GM23338 (cell line): ENCODE data around the gene DNAH10. TPM values are rescaled to one million over a fixed set of nuclear protein-coding genes. Genes with fewer than 3 reads are reported as not detected.

Experiments
- EZH2 ChIP-seq: fragments of 200-600 bp; sonication (generic); IDR thresholded peaks from one replicate; pipeline ENCODE4 v1.8.0; 2017; ENCODE audit warnings: antibody characterized with exemption, mild to moderate bottlenecking, low read depth; ENCODE audit not compliant: unreplicated experiment
- JUNB ChIP-seq: IDR thresholded peaks from one replicate; pipeline ENCODE4 v1.6.1; 2016; ENCODE audit warnings: antibody characterized with exemption; ENCODE audit not compliant: unreplicated experiment
- ZNF114 ChIP-seq: fragments of 250-450 bp; sonication (Bioruptor Pico); IDR thresholded peaks from 2 replicates; pipeline ENCODE4 v1.5.0; 2020; ENCODE audit warnings: mild to moderate bottlenecking, moderate library complexity
- ZNF331 ChIP-seq: fragments of 250-450 bp; sonication (Bioruptor Pico); IDR thresholded peaks from 2 replicates; pipeline ENCODE4 v1.5.0; 2020; ENCODE audit warnings: low read depth, mild to moderate bottlenecking, moderate library complexity
- polyA plus RNA-seq: library from polyadenylated mRNA; unstranded; fragments of >200 nt; fragmentation: Nextera tagmentation; extraction: Ambion mirVana; gene quantifications from 2 replicates; pipeline ENCODE4 v1.2.1, GENCODE V29; 2016
- total RNA-seq: library from RNA; depleted of rRNA; stranded (reverse); fragments of >200 nt; shearing (Covaris generic); gene quantifications from 2 replicates; pipeline ENCODE4 v1.2.3, GENCODE V29; 2014
- TF ChIP-seq, protein P1 (sequence below): fragments of 250-450 bp; sonication (Bioruptor Pico); IDR thresholded peaks from 2 replicates; pipeline ENCODE4 v1.5.0; 2020; ENCODE audit warnings: mild to moderate bottlenecking, moderate library complexity
- TF ChIP-seq, protein P2 (sequence below), 2 experiments: fragments of 200-600 bp in 1 of 2; sonication (generic) in 1 of 2; conservative IDR thresholded peaks; 2 replicates each; pipeline versions ENCODE4 v1.5.1 to v1.6.1; 2016 to 2017; ENCODE audit warnings: antibody characterized with exemption in 2 of 2, low read depth in 2 of 2, mild to moderate bottlenecking in 2 of 2, moderate library complexity in 1 of 2

Gene DNAH10
- total and polyA plus RNA-seq, 2 experiments from 2014 or later = 0.03 TPM

DNA sequence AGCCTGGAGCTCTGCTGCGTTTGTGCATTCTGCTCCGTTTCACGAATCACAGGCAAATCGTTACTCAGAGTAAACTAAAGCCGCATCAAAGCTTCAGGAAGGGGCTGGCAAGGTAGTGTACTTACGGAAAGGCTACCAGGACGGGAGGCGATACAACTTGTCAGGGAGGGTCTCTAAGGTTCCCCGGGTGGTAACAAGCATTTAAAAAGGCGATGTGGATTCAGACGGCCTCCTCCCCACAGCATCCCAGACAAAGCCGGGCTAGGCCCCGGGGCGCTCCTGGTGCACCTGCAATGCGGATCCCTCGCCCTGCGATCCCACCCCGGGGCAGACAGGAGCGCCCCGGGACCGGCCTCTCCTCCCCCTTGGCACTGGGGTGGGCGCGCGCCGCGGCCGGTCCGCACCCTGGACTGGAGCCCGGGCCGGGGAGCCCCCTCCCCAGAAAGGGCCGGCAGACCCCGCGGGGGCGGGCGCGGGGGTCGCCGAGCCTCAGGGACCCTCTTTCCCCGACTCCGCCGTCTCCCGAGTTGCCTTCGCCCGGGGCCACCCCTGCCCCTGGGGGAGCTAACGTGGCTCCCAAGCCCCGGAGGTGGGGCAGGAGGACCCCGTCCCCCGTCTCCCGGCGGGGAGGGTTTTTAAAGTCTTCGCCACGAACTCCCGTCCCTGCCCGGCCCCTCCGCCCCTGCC, 209.8 kb downstream of the DNAH10 start (continued):
- TF ChIP-seq, protein P1, sequence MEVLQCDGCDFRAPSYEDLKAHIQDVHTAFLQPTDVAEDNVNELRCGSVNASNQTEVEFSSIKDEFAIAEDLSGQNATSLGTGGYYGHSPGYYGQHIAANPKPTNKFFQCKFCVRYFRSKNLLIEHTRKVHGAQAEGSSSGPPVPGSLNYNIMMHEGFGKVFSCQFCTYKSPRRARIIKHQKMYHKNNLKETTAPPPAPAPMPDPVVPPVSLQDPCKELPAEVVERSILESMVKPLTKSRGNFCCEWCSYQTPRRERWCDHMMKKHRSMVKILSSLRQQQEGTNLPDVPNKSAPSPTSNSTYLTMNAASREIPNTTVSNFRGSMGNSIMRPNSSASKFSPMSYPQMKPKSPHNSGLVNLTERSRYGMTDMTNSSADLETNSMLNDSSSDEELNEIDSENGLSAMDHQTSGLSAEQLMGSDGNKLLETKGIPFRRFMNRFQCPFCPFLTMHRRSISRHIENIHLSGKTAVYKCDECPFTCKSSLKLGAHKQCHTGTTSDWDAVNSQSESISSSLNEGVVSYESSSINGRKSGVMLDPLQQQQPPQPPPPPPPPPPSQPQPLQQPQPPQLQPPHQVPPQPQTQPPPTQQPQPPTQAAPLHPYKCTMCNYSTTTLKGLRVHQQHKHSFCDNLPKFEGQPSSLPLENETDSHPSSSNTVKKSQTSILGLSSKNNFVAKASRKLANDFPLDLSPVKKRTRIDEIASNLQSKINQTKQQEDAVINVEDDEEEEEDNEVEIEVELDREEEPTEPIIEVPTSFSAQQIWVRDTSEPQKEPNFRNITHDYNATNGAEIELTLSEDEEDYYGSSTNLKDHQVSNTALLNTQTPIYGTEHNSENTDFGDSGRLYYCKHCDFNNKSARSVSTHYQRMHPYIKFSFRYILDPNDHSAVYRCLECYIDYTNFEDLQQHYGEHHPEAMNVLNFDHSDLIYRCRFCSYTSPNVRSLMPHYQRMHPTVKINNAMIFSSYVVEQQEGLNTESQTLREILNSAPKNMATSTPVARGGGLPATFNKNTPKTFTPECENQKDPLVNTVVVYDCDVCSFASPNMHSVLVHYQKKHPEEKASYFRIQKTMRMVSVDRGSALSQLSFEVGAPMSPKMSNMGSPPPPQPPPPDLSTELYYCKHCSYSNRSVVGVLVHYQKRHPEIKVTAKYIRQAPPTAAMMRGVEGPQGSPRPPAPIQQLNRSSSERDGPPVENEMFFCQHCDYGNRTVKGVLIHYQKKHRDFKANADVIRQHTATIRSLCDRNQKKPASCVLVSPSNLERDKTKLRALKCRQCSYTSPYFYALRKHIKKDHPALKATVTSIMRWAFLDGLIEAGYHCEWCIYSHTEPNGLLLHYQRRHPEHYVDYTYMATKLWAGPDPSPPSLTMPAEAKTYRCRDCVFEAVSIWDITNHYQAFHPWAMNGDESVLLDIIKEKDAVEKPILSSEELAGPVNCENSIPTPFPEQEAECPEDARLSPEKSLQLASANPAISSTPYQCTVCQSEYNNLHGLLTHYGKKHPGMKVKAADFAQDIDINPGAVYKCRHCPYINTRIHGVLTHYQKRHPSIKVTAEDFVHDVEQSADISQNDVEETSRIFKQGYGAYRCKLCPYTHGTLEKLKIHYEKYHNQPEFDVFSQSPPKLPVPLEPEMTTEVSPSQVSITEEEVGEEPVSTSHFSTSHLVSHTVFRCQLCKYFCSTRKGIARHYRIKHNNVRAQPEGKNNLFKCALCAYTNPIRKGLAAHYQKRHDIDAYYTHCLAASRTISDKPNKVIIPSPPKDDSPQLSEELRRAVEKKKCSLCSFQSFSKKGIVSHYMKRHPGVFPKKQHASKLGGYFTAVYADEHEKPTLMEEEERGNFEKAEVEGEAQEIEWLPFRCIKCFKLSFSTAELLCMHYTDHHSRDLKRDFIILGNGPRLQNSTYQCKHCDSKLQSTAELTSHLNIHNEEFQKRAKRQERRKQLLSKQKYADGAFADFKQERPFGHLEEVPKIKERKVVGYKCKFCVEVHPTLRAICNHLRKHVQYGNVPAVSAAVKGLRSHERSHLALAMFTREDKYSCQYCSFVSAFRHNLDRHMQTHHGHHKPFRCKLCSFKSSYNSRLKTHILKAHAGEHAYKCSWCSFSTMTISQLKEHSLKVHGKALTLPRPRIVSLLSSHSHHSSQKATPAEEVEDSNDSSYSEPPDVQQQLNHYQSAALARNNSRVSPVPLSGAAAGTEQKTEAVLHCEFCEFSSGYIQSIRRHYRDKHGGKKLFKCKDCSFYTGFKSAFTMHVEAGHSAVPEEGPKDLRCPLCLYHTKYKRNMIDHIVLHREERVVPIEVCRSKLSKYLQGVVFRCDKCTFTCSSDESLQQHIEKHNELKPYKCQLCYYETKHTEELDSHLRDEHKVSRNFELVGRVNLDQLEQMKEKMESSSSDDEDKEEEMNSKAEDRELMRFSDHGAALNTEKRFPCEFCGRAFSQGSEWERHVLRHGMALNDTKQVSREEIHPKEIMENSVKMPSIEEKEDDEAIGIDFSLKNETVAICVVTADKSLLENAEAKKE = no peak
- no peak for TF ChIP-seq EZH2
- no peak for TF ChIP-seq ZNF331
- no peak for TF ChIP-seq ZNF114 (CRISPR knock-in tag)
- TF ChIP-seq JUNB = no peak
- TF ChIP-seq, protein P2, sequence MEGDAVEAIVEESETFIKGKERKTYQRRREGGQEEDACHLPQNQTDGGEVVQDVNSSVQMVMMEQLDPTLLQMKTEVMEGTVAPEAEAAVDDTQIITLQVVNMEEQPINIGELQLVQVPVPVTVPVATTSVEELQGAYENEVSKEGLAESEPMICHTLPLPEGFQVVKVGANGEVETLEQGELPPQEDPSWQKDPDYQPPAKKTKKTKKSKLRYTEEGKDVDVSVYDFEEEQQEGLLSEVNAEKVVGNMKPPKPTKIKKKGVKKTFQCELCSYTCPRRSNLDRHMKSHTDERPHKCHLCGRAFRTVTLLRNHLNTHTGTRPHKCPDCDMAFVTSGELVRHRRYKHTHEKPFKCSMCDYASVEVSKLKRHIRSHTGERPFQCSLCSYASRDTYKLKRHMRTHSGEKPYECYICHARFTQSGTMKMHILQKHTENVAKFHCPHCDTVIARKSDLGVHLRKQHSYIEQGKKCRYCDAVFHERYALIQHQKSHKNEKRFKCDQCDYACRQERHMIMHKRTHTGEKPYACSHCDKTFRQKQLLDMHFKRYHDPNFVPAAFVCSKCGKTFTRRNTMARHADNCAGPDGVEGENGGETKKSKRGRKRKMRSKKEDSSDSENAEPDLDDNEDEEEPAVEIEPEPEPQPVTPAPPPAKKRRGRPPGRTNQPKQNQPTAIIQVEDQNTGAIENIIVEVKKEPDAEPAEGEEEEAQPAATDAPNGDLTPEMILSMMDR (conservative IDR thresholded peaks at IDR 0.05; ENCODE audit: low read depth in 2 of 2) = no peak
